ENCODE results near the gene OSBPL8. TPM values are rescaled to one million over a fixed set of nuclear protein-coding genes. Genes with fewer than 3 reads are reported as not detected.

OSBPL8 gene
- total and polyA plus RNA-seq, 9 of the 15 experiments (the other 6 are each of a cell fraction or from before 2014, with no cell fraction given) = 17.4 to 82.7 (median 42.8) TPM

- TF ChIP-seq ZBTB34 (CRISPR knock-in tag; IDR thresholded peaks at IDR 0.05) = no peak
- TF ChIP-seq RBM14 (IDR thresholded peaks at IDR 0.05; ENCODE audit: borderline replicate concordance, insufficient read depth, low read depth, low read length) = no peak
- TF ChIP-seq MYNN (IDR thresholded peaks at IDR 0.05) = 0 out of 2 replicates have a peak, but pooled peaks have one; percentile 19
- TF ChIP-seq MYNN (CRISPR knock-in tag; IDR thresholded peaks at IDR 0.05) = no peak
- no peak for TF ChIP-seq ZNF274 (IDR thresholded peaks at IDR 0.05; ENCODE audit: borderline replicate concordance, low read depth, low read length)
- TF ChIP-seq IRF2 (CRISPR knock-in tag; IDR thresholded peaks at IDR 0.05) = no peak
- TF ChIP-seq EP400 (IDR thresholded peaks at IDR 0.05) = peak; percentile 27; the same call in 1 of the 2 replicates
- TF ChIP-seq TAF15 (IDR thresholded peaks at IDR 0.05; ENCODE audit: low read depth, low read length) = no peak
- TF ChIP-seq PHF20 (IDR thresholded peaks at IDR 0.05; ENCODE audit: partially characterized antibody) = no peak
- no peak for TF ChIP-seq RAD51 (IDR thresholded peaks at IDR 0.05; ENCODE audit: borderline replicate concordance, low read depth)
- no peak for TF ChIP-seq ZNF444 (CRISPR knock-in tag; IDR thresholded peaks at IDR 0.05)
- no peak for TF ChIP-seq SAP30 (IDR thresholded peaks at IDR 0.05; ENCODE audit: borderline replicate concordance, insufficient read depth, low read depth, low read length, poor library complexity, severe bottlenecking)
- TF ChIP-seq PCBP1 (IDR thresholded peaks at IDR 0.05; ENCODE audit: low read depth, low read length, poor library complexity, severe bottlenecking) = no peak
- TF ChIP-seq NR3C1 (CRISPR knock-in tag; IDR thresholded peaks at IDR 0.05) = no peak
- TF ChIP-seq NUFIP1 (IDR thresholded peaks at IDR 0.05; ENCODE audit: partially characterized antibody) = no peak
- TF ChIP-seq, protein P1, sequence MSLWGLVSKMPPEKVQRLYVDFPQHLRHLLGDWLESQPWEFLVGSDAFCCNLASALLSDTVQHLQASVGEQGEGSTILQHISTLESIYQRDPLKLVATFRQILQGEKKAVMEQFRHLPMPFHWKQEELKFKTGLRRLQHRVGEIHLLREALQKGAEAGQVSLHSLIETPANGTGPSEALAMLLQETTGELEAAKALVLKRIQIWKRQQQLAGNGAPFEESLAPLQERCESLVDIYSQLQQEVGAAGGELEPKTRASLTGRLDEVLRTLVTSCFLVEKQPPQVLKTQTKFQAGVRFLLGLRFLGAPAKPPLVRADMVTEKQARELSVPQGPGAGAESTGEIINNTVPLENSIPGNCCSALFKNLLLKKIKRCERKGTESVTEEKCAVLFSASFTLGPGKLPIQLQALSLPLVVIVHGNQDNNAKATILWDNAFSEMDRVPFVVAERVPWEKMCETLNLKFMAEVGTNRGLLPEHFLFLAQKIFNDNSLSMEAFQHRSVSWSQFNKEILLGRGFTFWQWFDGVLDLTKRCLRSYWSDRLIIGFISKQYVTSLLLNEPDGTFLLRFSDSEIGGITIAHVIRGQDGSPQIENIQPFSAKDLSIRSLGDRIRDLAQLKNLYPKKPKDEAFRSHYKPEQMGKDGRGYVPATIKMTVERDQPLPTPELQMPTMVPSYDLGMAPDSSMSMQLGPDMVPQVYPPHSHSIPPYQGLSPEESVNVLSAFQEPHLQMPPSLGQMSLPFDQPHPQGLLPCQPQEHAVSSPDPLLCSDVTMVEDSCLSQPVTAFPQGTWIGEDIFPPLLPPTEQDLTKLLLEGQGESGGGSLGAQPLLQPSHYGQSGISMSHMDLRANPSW (CRISPR knock-in tag; IDR thresholded peaks at IDR 0.05) = no peak
- TF ChIP-seq DPF2 (IDR thresholded peaks at IDR 0.05) = peak; percentile 94
- TF ChIP-seq, protein P2, sequence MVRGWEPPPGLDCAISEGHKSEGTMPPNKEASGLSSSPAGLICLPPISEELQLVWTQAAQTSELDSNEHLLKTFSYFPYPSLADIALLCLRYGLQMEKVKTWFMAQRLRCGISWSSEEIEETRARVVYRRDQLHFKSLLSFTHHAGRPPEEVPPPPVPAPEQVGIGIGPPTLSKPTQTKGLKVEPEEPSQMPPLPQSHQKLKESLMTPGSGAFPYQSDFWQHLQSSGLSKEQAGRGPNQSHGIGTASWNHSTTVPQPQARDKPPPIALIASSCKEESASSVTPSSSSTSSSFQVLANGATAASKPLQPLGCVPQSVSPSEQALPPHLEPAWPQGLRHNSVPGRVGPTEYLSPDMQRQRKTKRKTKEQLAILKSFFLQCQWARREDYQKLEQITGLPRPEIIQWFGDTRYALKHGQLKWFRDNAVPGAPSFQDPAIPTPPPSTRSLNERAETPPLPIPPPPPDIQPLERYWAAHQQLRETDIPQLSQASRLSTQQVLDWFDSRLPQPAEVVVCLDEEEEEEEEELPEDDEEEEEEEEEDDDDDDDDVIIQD (CRISPR knock-in tag; IDR thresholded peaks at IDR 0.05) = no peak
- TF ChIP-seq LCOR (CRISPR knock-in tag; IDR thresholded peaks at IDR 0.05) = no peak
- no peak for TF ChIP-seq NFXL1 (CRISPR knock-in tag; IDR thresholded peaks at IDR 0.05)
- TF ChIP-seq ZNF586 (CRISPR knock-in tag; conservative IDR thresholded peaks at IDR 0.05) = no peak
- TF ChIP-seq SAFB (IDR thresholded peaks at IDR 0.05; ENCODE audit: borderline replicate concordance, low read depth, low read length) = no peak
- peak; percentile 38; the same call in 1 of the 2 replicates for TF ChIP-seq ZFX (CRISPR knock-in tag; IDR thresholded peaks at IDR 0.05)
- no peak for TF ChIP-seq IFI16 (CRISPR knock-in tag; IDR thresholded peaks at IDR 0.05)
- peak; percentile 44 to 84; a peak in 2 of 4 replicates for TF ChIP-seq TRIM24 (IDR thresholded peaks at IDR 0.05)
- no peak for TF ChIP-seq ETS2 (tag; IDR thresholded peaks at IDR 0.05; ENCODE audit: borderline replicate concordance, poor library complexity, severe bottlenecking)
Measured at GRCh38 chr12:76402259-76402658, 157.3 kb downstream of the OSBPL8 start (continued).
